Neutrophil (primary cell): ENCODE results near the gene ZFPM1.

Experiments
- H3K27ac ChIP-seq: fragments of 200-600 bp; sonication (generic); 2 replicates; pipeline ENCODE4 v1.5.1; 2016; ENCODE audit warnings: mild to moderate bottlenecking, moderate library complexity
- H3K27me3 ChIP-seq: fragments of 200-600 bp; sonication (generic); 2 replicates; pipeline ENCODE4 v1.6.0; 2016; ENCODE audit warnings: mild to moderate bottlenecking
- H3K36me3 ChIP-seq: fragments of 200-600 bp; sonication (generic); 2 replicates; pipeline ENCODE4 v1.5.1; 2017
- H3K4me1 ChIP-seq, 2 experiments: fragments of 200-600 bp in 1 of 2; sonication (generic) in 1 of 2; 1 replicate in 1 of 2; 2 replicates in 1 of 2; pipeline versions ENCODE4 v1.5.1 to v1.6.1; 2013 to 2016; ENCODE audit warnings: low read depth in 1 of 2, low read length in 1 of 2, mild to moderate bottlenecking in 1 of 2, moderate library complexity in 1 of 2; ENCODE audit not compliant: control insufficient read depth in 1 of 2, insufficient read depth in 1 of 2
- H3K4me3 ChIP-seq, 2 experiments: fragments of 200-600 bp in 1 of 2; sonication (generic) in 1 of 2; 1 replicate in 1 of 2; 2 replicates in 1 of 2; pipeline ENCODE4 v1.5.1; 2013 to 2016; ENCODE audit warnings: low read depth in 1 of 2, low read length in 1 of 2, mild to moderate bottlenecking in 1 of 2, moderate library complexity in 1 of 2
- H3K9me3 ChIP-seq: fragments of 200-600 bp; sonication (generic); 2 replicates; pipeline ENCODE4 v1.5.1; 2016
- CTCF ChIP-seq: fragments of 200-600 bp; sonication (generic); IDR thresholded peaks from 2 replicates; pipeline ENCODE4 v1.5.1; 2016; ENCODE audit warnings: antibody characterized with exemption

ZFPM1 gene

GRCh38 chr16:88529596-88529995 is 76.5 kb downstream of the ZFPM1 start:
- TF ChIP-seq CTCF: no peak
- no peaks in the 10 kb centered on the region for H3K36me3 ChIP-seq

GRCh38 chr16:88530051-88530857 is 77.2 kb downstream of the ZFPM1 start:
- H3K27ac ChIP-seq: no peak overlapping the region
- H3K27me3 ChIP-seq: peaks cover 21% of the 10 kb centered on the region
- H3K4me1 ChIP-seq: peaks cover 6% of the 10 kb centered on the region in 2 experiments
- H3K4me3 ChIP-seq: no peak overlapping the region
- TF ChIP-seq CTCF: no peak
- H3K9me3 ChIP-seq: no peaks in the 10 kb centered on the region
- no peaks in the 10 kb centered on the region for H3K36me3 ChIP-seq

More at GRCh38 chr16:88529596-88529995, 76.5 kb downstream of the ZFPM1 start:
- H3K27ac ChIP-seq: no peak overlapping the region
- no peak overlapping the region for H3K4me3 ChIP-seq
- no peaks in the 10 kb centered on the region for H3K4me1 ChIP-seq
- no peaks in the 10 kb centered on the region for H3K9me3 ChIP-seq
- peaks cover 28% of the 10 kb centered on the region for H3K27me3 ChIP-seq

GRCh38 chr16:88530858-88531203 is 77.8 kb downstream of the ZFPM1 start:
- Histone ChIP-seq H3K27ac (no peak overlapping the region), H3K36me3 (no peaks in the 10 kb centered on the region), H3K9me3 (no peaks in the 10 kb centered on the region), H3K4me3 (no peak overlapping the region), H3K4me1 (peaks cover 8 to 9% of the 10 kb centered on the region in 2 experiments), H3K27me3 (peaks cover 15% of the 10 kb centered on the region)
- TF ChIP-seq CTCF: no peak

GRCh38 chr16:88531346-88531745 is 78.3 kb downstream of the ZFPM1 start:
- peaks cover 10% of the 10 kb centered on the region for H3K27me3 ChIP-seq
- H3K4me1 ChIP-seq: peaks cover 8 to 9% of the 10 kb centered on the region in 2 experiments
- no peaks in the 10 kb centered on the region for H3K9me3 ChIP-seq
- H3K27ac ChIP-seq: no peak overlapping the region
- TF ChIP-seq CTCF: no peak
- no peaks in the 10 kb centered on the region for H3K36me3 ChIP-seq
- no peak overlapping the region for H3K4me3 ChIP-seq

- no peak overlapping the region for H3K27ac ChIP-seq
- no peak overlapping the region for H3K4me3 ChIP-seq
- no peaks in the 10 kb centered on the region for H3K9me3 ChIP-seq
- TF ChIP-seq CTCF: no peak
- peaks cover 5% of the 10 kb centered on the region for H3K27me3 ChIP-seq
- peaks cover 8 to 9% of the 10 kb centered on the region in 2 experiments for H3K4me1 ChIP-seq
- no peaks in the 10 kb centered on the region for H3K36me3 ChIP-seq
Measured at GRCh38 chr16:88531931-88532433, 78.9 kb downstream of the ZFPM1 start.
